Lung (tissue), 12 donors: ENCODE data around the gene TAF4. TPM values are rescaled to one million over a fixed set of nuclear protein-coding genes. Genes with fewer than 3 reads are reported as not detected.

Experiments used
- ATAC-seq: fragments of 200-7000 bp; cut with Tn5 transposase; one replicate; pipeline ENCODE4 v1.9.1; 2020; ENCODE audit warnings: moderate number of reproducible peaks; ENCODE audit not compliant: insufficient read depth, low FRiP score
- DNase-seq, 3 donors: peaks; one replicate each; pipeline ENCODE4 v3.0.0-alpha.2; 2013 to 2017
- H3K27ac ChIP-seq, 2 donors: one replicate each; pipeline ENCODE4 v1.5.1; 2013; ENCODE audit warnings: mild to moderate bottlenecking in 2 of 2, moderate library complexity in 2 of 2, control low read depth in 1 of 2, inconsistent platforms in 1 of 2, low read depth in 1 of 2, low read length in 1 of 2
- H3K27me3 ChIP-seq, 3 donors: one replicate each; pipeline ENCODE4 v1.5.1; 2013; ENCODE audit warnings: low read length in 2 of 3; ENCODE audit not compliant: control insufficient read depth in 3 of 3, insufficient read depth in 3 of 3
- H3K36me3 ChIP-seq, 4 donors: one replicate each; pipeline ENCODE4 v1.5.1; 2013; ENCODE audit warnings: low read length in 4 of 4, mild to moderate bottlenecking in 1 of 4, moderate library complexity in 1 of 4; ENCODE audit not compliant: control insufficient read depth in 4 of 4, insufficient read depth in 4 of 4
- H3K4me1 ChIP-seq, 5 donors: one replicate each; pipeline ENCODE4 v1.5.1; 2013; ENCODE audit warnings: low read length in 5 of 5, mild to moderate bottlenecking in 2 of 5, moderate library complexity in 1 of 5; ENCODE audit not compliant: control insufficient read depth in 5 of 5, insufficient read depth in 5 of 5
- H3K4me3 ChIP-seq: one replicate; pipeline ENCODE4 v1.5.1; 2013; ENCODE audit warnings: mild to moderate bottlenecking, control low read depth, moderate library complexity
- H3K9ac ChIP-seq, 2 donors: one replicate each; pipeline ENCODE4 v1.5.1; 2013; ENCODE audit warnings: low read length in 2 of 2, control low read depth in 1 of 2; ENCODE audit not compliant: insufficient read depth in 1 of 2
- H3K9me3 ChIP-seq, 4 donors: one replicate each; pipeline ENCODE4 v1.5.1; 2013; ENCODE audit warnings: low read length in 3 of 4, mild to moderate bottlenecking in 1 of 4, moderate library complexity in 1 of 4; ENCODE audit not compliant: control insufficient read depth in 4 of 4, insufficient read depth in 3 of 4
- WGBS, 2 donors: extraction: QIAGEN DNeasy Blood & Tissue Kit; methylation state at CpG; one replicate each; pipeline ENCODE4 v1.1.7; 2013; 5-methylcytosine and 5-hydroxymethylcytosine counted together
- polyA plus RNA-seq, 2 donors: library from polyadenylated mRNA; stranded (reverse); fragments of 200-250 nt; gene quantifications; one replicate each; pipeline ENCODE4 v1.2.1, GENCODE V29; 2013
- total RNA-seq, 2 donors: library from RNA; depleted of rRNA in 1 of 2; stranded (reverse); fragments of >200 nt in 1 of 2; gene quantifications; one replicate each; pipeline ENCODE4 v1.2.1, GENCODE V29; 2014 to 2021
- TF ChIP-seq, protein P1 (sequence below): IDR thresholded peaks from 2 replicates; pipeline ENCODE4 v1.5.1; 2012; ENCODE audit warnings: mild to moderate bottlenecking; ENCODE audit errors: control extremely low read depth, extremely low read depth
- donor health status: control.
- donor health status: control.
- donor health status: Bipolar disorder and iron deficiency.
- donor health status: healthy.
- donor health status: DM: yes; HTN: yes; CAD: no.

Gene TAF4
- total and polyA plus RNA-seq, 4 donors = 5.4 to 20.3 (median 10.9) TPM

GRCh38 chr20:62062661-62063314 lies 2.9 kb downstream of the TAF4 start:
- Histone ChIP-seq H3K4me3 (no peak overlapping the region), H3K9ac (no peak overlapping the region), H3K4me1 (peaks cover 0 to 30% (median 5%) of the 10 kb centered on the region in 5 donors), H3K9me3 (no peaks in the 10 kb centered on the region), H3K36me3 (no peaks in the 10 kb centered on the region), H3K27ac (no peak overlapping the region), H3K27me3 (no peaks in the 10 kb centered on the region)
- DNase-seq (no peak), ATAC-seq (no peak)
- TF ChIP-seq, protein P1, sequence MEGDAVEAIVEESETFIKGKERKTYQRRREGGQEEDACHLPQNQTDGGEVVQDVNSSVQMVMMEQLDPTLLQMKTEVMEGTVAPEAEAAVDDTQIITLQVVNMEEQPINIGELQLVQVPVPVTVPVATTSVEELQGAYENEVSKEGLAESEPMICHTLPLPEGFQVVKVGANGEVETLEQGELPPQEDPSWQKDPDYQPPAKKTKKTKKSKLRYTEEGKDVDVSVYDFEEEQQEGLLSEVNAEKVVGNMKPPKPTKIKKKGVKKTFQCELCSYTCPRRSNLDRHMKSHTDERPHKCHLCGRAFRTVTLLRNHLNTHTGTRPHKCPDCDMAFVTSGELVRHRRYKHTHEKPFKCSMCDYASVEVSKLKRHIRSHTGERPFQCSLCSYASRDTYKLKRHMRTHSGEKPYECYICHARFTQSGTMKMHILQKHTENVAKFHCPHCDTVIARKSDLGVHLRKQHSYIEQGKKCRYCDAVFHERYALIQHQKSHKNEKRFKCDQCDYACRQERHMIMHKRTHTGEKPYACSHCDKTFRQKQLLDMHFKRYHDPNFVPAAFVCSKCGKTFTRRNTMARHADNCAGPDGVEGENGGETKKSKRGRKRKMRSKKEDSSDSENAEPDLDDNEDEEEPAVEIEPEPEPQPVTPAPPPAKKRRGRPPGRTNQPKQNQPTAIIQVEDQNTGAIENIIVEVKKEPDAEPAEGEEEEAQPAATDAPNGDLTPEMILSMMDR = no peak
- 74 to 83% methylated on average over 12 of the region's 12 CpGs for WGBS, 2 donors

DNA sequence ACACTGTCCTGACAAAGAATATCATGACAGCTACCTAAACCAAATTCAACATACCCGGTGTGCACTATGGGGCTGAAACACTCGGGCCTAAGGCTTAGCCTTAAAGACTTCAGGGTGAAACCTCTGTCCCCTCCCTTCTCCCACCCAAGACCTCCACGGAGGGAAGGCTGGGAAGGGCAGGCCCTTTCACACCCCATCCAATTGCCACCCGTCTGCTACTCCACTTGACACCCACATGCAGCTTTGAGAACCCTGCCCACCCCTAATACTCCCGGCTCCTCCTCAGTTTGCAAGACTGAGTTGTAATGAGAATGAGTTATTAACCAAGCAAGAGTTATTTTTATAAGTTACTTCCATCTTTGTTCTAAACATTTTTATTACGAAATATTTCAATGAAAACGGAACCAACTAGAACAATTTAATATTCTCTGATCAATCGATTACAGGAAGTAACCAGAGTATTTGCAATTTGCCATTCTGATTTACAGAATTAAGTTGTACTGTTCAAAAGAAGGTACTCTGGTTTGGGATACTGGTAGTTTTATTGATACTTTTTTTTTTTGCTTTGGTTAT lies 3.7 kb downstream of the TAF4 start:
- no peaks in the 10 kb centered on the region for H3K27me3 ChIP-seq
- WGBS, 2 donors = 77 to 81% methylated on average over 8 of the region's 8 CpGs
- no peaks in the 10 kb centered on the region for H3K9me3 ChIP-seq
- H3K4me1 ChIP-seq = peaks cover 0 to 22% (median 0%) of the 10 kb centered on the region in 5 donors
- DNase-seq (no peak), ATAC-seq (no peak)
- H3K9ac ChIP-seq = no peak overlapping the region
- H3K4me3 ChIP-seq = no peak overlapping the region
- TF ChIP-seq, protein P1 = no peak
- H3K27ac ChIP-seq = no peak overlapping the region
- no peaks in the 10 kb centered on the region for H3K36me3 ChIP-seq

GRCh38 chr20:62060631-62061541 lies 4.8 kb downstream of the TAF4 start:
- DNase-seq (no peak), ATAC-seq (no peak)
- WGBS, 2 donors = 91 to 93% methylated on average over 12 of the region's 12 CpGs
- no peaks in the 10 kb centered on the region for H3K27me3 ChIP-seq
- no peaks in the 10 kb centered on the region for H3K9me3 ChIP-seq
- TF ChIP-seq, protein P1 = no peak
- no peak overlapping the region for H3K27ac ChIP-seq
- peaks cover 0 to 2% (median 0%) of the 10 kb centered on the region in 4 donors for H3K36me3 ChIP-seq
- H3K9ac ChIP-seq = no peak overlapping the region
- no peak overlapping the region for H3K4me3 ChIP-seq
- peaks cover 0 to 17% (median 0%) of the 10 kb centered on the region in 5 donors for H3K4me1 ChIP-seq
